ENCODE measurements around the gene XDH. TPM values are rescaled to one million over a fixed set of nuclear protein-coding genes. Genes with fewer than 3 reads are reported as not detected.

The XDH gene
- total RNA-seq, 1 donor from 2014 or later: 5.6 TPM

DNA sequence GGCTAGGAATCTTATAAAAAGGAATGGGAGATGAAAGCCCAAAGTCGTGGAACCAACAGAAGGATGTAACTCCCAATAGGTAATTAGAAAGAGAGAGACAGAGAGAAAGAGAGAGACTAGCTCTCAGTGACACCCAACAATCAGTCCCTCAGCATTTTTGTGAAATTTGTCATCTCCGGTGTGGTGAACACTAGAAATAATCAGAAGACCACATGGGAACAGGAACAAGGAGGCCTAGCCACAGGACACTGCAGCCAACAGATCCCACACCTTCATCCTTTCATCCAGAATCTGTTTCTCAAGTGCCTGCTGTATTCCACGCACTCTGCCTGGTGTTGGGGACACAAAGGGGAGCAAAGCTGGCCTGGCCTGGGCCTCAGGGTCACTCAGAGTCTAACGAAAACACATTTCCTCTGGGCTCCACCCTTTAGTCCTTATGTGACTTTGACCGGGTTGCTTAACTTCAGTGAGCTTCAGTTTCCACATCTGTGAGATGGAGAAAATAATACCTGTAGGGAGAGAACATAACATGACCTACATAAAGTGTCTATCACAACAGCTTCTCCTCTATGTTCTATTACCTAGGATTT lies 127.5 kb downstream of the XDH start:
- TF ChIP-seq CTCF (IDR thresholded peaks at IDR 0.05; ENCODE audit: unreplicated experiment): no peak
- no peak for DNase-seq (ENCODE audit: low spot score, unreplicated experiment)
- Mint-ChIP-seq H3K27ac (no peak overlapping the region), H3K9me3 (ENCODE audit: low read depth) (no peaks in the 10 kb centered on the region), H3K36me3 (ENCODE audit: insufficient read depth) (no peaks in the 10 kb centered on the region), H3K27me3 (no peaks in the 10 kb centered on the region), H3K4me1 (ENCODE audit: low read depth) (peaks cover 2% of the 10 kb centered on the region), H3K4me3 (ENCODE audit: low read depth) (no peak overlapping the region)

DNA sequence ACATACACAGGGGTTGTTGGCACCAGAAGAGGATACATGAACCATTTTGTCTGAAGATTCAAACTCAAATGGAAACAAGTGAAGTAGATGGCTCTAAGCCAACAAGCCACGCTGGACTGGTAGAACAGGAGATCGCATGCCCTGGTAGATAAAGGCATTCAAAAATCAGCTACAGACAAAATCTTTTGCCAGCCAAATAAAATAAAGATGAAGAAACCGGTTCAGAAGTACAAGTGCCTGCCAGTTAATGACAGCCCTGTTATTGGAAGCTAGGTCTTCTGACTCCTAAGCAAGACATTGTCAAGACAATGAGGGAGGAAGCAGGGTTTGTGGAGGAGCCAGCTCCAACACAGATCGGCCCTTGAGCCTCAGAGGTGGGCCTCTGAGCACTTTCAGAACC lies 128.3 kb downstream of the XDH start:
- Mint-ChIP-seq H3K27ac (no peak overlapping the region), H3K36me3 (ENCODE audit: insufficient read depth) (no peaks in the 10 kb centered on the region), H3K9me3 (ENCODE audit: low read depth) (no peaks in the 10 kb centered on the region), H3K4me1 (ENCODE audit: low read depth) (peaks cover 2% of the 10 kb centered on the region), H3K4me3 (ENCODE audit: low read depth) (no peak overlapping the region), H3K27me3 (no peaks in the 10 kb centered on the region)
- no peak for DNase-seq (ENCODE audit: low spot score, unreplicated experiment)
- TF ChIP-seq CTCF (IDR thresholded peaks at IDR 0.05; ENCODE audit: unreplicated experiment): no peak

Other genes starting within 250 kb of the XDH start
- 0.50 and 0.73 TPM in 2 replicates for gene CAPN14, start 197.2 kb downstream of the XDH start, total RNA-seq
- 7.0 and 7.3 TPM in 2 replicates for gene EHD3, start 180.6 kb downstream of the XDH start, total RNA-seq
- gene SRD5A2, start 166.2 kb upstream of the XDH start, total RNA-seq: 0.07 TPM in 1 of 2 replicates, not detected in the other